AG04449 (cell line): Measurements from ENCODE around the gene EDN1.

Source experiments
- CTCF ChIA-PET: fragments of 350-600 bp; formaldehyde crosslinking; extraction: SDS; loops from one replicate; lab custom pipeline; 2021; ENCODE audit warnings: antibody characterized with exemption; lab: Yijun Ruan, JAX
- POLR2A ChIA-PET: fragments of 400-600, 350-600 bp; formaldehyde crosslinking; extraction: SDS; loops from one replicate; lab custom pipeline; 2020; ENCODE audit warnings: antibody characterized with exemption, inconsistent platforms; lab: Yijun Ruan, JAX
- DNase-seq: peaks from one replicate; pipeline ENCODE4 v3.0.0-alpha.2; 2010; ENCODE audit warnings: low read depth, low spot score
- H3K4me3 ChIP-seq: 2 replicates; pipeline ENCODE4 v1.5.1; 2011; ENCODE audit warnings: low read depth, mild to moderate bottlenecking, control low read depth, low read length
- CTCF ChIP-seq: IDR thresholded peaks from one replicate; pipeline ENCODE4 v1.5.1; 2011; ENCODE audit warnings: mild to moderate bottlenecking, moderate library complexity, low read length, control low read depth, inconsistent platforms; ENCODE audit not compliant: insufficient read depth; ENCODE audit errors: missing control alignments

The EDN1 gene

GRCh38 chr6:12345694-12346058, 55.5 kb downstream of the EDN1 start:
- no peak overlapping the region for H3K4me3 ChIP-seq
- no peak for DNase-seq
- CTCF ChIA-PET, result no interaction called here
- no peak for TF ChIP-seq CTCF
- POLR2A ChIA-PET, result no interaction called here
